Hypothalamus (tissue), 51 donors: ENCODE data around the gene MALRD1.

Experiments
- DNase-seq, 51 donors: peaks; one replicate each; lab custom pipeline; 2025; lab: John Stamatoyannopoulos, UW

The MALRD1 gene

GRCh38 chr10:19332304-19332703, 283.7 kb downstream of the MALRD1 start:
- no peak for DNase-seq

GRCh38 chr10:19333631-19334030, 285.0 kb downstream of the MALRD1 start:
- no peak for DNase-seq

- no peak for DNase-seq
Observed at GRCh38 chr10:19347621-19348020, 299.0 kb downstream of the MALRD1 start.

GRCh38 chr10:19367176-19367575, 318.6 kb downstream of the MALRD1 start:
- DNase-seq = no peak

- DNase-seq = no peak
Observed at GRCh38 chr10:19373988-19374387, 325.4 kb downstream of the MALRD1 start.

- no peak for DNase-seq
Observed at GRCh38 chr10:19385846-19386450, 337.3 kb downstream of the MALRD1 start.

- DNase-seq = no peak
Observed at GRCh38 chr10:19408924-19409323, 360.3 kb downstream of the MALRD1 start.

GRCh38 chr10:19411119-19411518, 362.5 kb downstream of the MALRD1 start:
- no peak for DNase-seq

GRCh38 chr10:19412531-19412930, 363.9 kb downstream of the MALRD1 start:
- peak in 3 of 51 donors; percentile 8 to 10 (median 9) for DNase-seq

- no peak for DNase-seq
Observed at GRCh38 chr10:19416164-19416563, 367.6 kb downstream of the MALRD1 start.

GRCh38 chr10:19417740-19418139, 369.1 kb downstream of the MALRD1 start:
- no peak for DNase-seq

GRCh38 chr10:19421674-19422073, 373.1 kb downstream of the MALRD1 start:
- DNase-seq = no peak

- no peak for DNase-seq
Observed at GRCh38 chr10:19426034-19426433, 377.4 kb downstream of the MALRD1 start.

- DNase-seq = no peak
Observed at GRCh38 chr10:19431622-19432351, 383.2 kb downstream of the MALRD1 start.

- no peak for DNase-seq
Observed at GRCh38 chr10:19449860-19450259, 401.3 kb downstream of the MALRD1 start.

GRCh38 chr10:19451356-19451755, 402.8 kb downstream of the MALRD1 start:
- no peak for DNase-seq

- no peak for DNase-seq
Observed at GRCh38 chr10:19451937-19452336, 403.3 kb downstream of the MALRD1 start.

GRCh38 chr10:19453967-19454366, 405.4 kb downstream of the MALRD1 start:
- DNase-seq = no peak

GRCh38 chr10:19461588-19461987, 413.0 kb downstream of the MALRD1 start:
- DNase-seq = no peak

GRCh38 chr10:19466709-19467108, 418.1 kb downstream of the MALRD1 start:
- DNase-seq = no peak

- no peak for DNase-seq
Observed at GRCh38 chr10:19468413-19468812, 419.8 kb downstream of the MALRD1 start.

GRCh38 chr10:19469521-19469920, 420.9 kb downstream of the MALRD1 start:
- DNase-seq = no peak

- DNase-seq = no peak
Observed at GRCh38 chr10:19479854-19480253, 431.3 kb downstream of the MALRD1 start.
